ENCODE results near the gene FOXC1. TPM values are rescaled to one million over a fixed set of nuclear protein-coding genes. Genes with fewer than 3 reads are reported as not detected.

FOXC1 gene
- total RNA-seq, 1 donor from 2014 or later: 0.45 TPM

DNA sequence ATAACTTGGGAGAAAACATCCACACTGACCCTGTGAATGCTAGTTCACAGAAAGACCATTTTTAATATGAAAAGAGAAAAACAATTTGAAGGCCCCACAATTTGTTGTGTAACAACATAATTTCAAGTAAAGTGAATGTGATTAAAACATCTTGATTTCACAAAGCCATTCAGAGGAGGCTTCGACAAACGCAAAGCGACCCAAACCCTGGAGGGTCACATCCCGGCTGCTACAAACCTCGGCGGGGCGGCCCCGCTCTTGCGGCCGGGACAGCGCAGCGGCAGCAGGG is 14.0 kb downstream of the FOXC1 start:
- H2AFZ ChIP-seq (replicated peaks): no peak overlapping the region
- peaks cover 27% of the 10 kb centered on the region for H3F3A ChIP-seq (ENCODE audit: low read depth)
- no peaks in the 10 kb centered on the region for H3K36me3 ChIP-seq
- TF ChIP-seq, protein P1, sequence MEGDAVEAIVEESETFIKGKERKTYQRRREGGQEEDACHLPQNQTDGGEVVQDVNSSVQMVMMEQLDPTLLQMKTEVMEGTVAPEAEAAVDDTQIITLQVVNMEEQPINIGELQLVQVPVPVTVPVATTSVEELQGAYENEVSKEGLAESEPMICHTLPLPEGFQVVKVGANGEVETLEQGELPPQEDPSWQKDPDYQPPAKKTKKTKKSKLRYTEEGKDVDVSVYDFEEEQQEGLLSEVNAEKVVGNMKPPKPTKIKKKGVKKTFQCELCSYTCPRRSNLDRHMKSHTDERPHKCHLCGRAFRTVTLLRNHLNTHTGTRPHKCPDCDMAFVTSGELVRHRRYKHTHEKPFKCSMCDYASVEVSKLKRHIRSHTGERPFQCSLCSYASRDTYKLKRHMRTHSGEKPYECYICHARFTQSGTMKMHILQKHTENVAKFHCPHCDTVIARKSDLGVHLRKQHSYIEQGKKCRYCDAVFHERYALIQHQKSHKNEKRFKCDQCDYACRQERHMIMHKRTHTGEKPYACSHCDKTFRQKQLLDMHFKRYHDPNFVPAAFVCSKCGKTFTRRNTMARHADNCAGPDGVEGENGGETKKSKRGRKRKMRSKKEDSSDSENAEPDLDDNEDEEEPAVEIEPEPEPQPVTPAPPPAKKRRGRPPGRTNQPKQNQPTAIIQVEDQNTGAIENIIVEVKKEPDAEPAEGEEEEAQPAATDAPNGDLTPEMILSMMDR (IDR thresholded peaks at IDR 0.05): no peak
- TF ChIP-seq EZH2 (IDR thresholded peaks at IDR 0.05) (peak; percentile 89), EZH2phosphoT487 (IDR thresholded peaks at IDR 0.05) (peak; percentile 95)
- no peak overlapping the region for H3K27ac Mint-ChIP-seq
- peaks cover 100% of the 10 kb centered on the region for H3K27me3 ChIP-seq
- DNase-seq (ENCODE audit: low spot score): no peak
- peaks cover 91% of the 10 kb centered on the region for H4K20me1 ChIP-seq (ENCODE audit: low read depth)
- peaks cover 71% of the 10 kb centered on the region for H3K27me3 Mint-ChIP-seq (ENCODE audit: insufficient read depth, low read depth)
- H3K4me2 ChIP-seq: peak overlapping the region; percentile 75
- no peak overlapping the region for H3K9ac ChIP-seq
- peak overlapping the region; percentile 81 for H3K4me3 Mint-ChIP-seq
- no peak overlapping the region for H3K27ac ChIP-seq
- H3K79me2 ChIP-seq (ENCODE audit: low read depth): no peaks in the 10 kb centered on the region
- no peaks in the 10 kb centered on the region for H3K9me3 ChIP-seq (ENCODE audit: low read depth)
- no peaks in the 10 kb centered on the region for H3K9me3 Mint-ChIP-seq
- no peaks in the 10 kb centered on the region for H3K36me3 Mint-ChIP-seq
- peaks cover 27% of the 10 kb centered on the region for H3K4me1 ChIP-seq
- H3K4me1 Mint-ChIP-seq: peaks cover 20% of the 10 kb centered on the region
- peak overlapping the region; percentile 36 for H3K4me3 ChIP-seq

DNA sequence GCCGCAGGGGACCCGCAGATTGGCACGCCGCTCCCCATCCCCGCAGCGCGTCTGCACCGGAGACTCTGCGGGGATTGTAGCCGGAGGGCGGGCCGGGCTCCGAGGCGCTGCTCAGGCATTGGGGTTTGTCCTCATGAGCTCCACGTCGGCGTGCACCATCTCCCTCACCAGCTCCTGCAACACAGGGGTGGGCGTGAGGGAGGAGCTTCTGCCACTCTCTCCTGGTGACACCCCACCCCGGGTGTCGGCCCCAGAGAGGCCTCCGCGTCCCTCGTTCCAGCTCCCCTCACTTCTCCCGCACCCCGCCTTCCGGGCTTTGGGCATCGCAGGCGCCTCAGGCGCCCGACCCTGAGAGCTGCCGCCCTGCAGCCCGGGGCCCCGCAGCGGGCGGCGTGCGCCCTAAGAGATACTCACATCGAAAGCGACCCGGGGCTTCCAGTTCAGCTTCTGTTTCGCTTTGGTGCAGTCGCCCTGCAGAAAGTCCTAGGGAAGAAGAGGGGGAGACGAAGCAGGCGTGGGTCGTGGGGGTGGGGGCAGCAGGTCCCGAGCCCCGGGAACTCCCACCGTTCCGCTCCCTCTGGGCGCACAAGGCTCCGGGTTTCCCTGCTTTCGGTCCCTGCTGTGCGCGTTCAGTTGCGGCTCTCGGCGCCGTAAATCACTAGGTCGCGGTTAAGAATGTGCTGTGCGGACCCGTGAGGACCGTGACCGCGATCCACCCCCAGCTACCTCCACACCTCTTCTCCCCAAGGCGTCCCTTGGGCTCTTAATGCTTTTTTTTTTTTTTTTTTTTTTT is 14.5 kb downstream of the FOXC1 start:
- Histone ChIP-seq H3K4me2 (peak overlapping the region; percentile 75), H3F3A (ENCODE audit: low read depth) (peaks cover 27% of the 10 kb centered on the region), H3K4me1 (peaks cover 32% of the 10 kb centered on the region), H3K79me2 (ENCODE audit: low read depth) (no peaks in the 10 kb centered on the region), H3K9ac (no peak overlapping the region), H3K9me3 (ENCODE audit: low read depth) (no peaks in the 10 kb centered on the region), H4K20me1 (ENCODE audit: low read depth) (peaks cover 86% of the 10 kb centered on the region), H3K36me3 (no peaks in the 10 kb centered on the region), H2AFZ (replicated peaks) (no peak overlapping the region), H3K4me3 (peak overlapping the region; percentile 36), H3K27ac (no peak overlapping the region), H3K27me3 (peaks cover 100% of the 10 kb centered on the region)
- peaks cover 20% of the 10 kb centered on the region for H3K4me1 Mint-ChIP-seq
- peak overlapping the region; percentile 67 for H3K4me3 Mint-ChIP-seq
- peak; percentile 71 for DNase-seq (ENCODE audit: low spot score)
- no peaks in the 10 kb centered on the region for H3K9me3 Mint-ChIP-seq
- peaks cover 71% of the 10 kb centered on the region for H3K27me3 Mint-ChIP-seq (ENCODE audit: insufficient read depth, low read depth)
- no peak overlapping the region for H3K27ac Mint-ChIP-seq
- TF ChIP-seq EZH2 (IDR thresholded peaks at IDR 0.05) (peak; percentile 30), EZH2phosphoT487 (IDR thresholded peaks at IDR 0.05) (peak; percentile 72)
- TF ChIP-seq, protein P1 (IDR thresholded peaks at IDR 0.05): no peak
- no peaks in the 10 kb centered on the region for H3K36me3 Mint-ChIP-seq

DNA sequence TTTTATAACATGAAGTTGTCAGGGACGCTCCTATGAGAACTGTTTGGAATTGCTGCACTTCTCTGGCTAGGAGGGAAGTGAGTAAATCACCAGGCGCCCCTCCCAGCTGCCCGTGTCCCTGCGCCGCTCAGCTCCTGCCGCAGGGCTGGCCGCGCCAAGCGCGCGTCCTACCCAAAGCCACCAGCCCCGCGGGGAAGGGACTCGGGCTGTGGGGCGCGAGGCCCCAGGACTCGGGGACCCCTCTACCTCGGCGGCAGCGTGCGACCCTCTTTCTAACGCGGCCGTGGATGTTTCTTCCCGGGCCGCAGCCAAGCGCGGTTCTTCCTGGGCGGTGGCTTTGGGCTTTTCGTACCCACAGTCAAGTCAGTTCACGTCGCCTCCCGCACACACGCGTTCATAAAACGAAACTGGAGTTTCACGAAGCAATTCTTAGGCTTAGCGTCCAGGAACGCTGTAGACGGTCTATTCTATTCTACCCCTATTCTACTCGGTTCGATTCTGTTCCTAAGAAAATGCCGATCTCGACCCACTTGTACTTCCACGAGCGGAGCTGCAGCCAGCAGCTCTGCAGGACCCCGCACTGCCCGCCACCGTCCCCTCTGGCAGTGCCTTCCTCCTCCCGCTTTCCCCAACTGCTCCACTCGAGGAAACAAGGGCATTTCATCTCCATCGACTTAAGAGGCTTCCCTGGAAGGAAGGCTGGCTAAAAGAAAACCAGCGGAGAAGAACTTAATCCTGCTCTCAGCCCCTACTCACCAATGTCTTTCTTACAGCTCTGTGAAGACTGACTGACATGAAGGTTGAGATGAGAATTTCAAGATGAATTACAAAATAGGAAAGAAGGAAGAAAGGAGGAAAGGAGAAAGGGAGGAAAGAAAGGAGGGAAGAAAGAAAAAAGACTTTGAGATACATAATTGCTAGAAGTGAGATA is 15.4 kb downstream of the FOXC1 start:
- no peak overlapping the region for H3K9ac ChIP-seq
- H3K4me3 ChIP-seq: peak overlapping the region; percentile 36
- Mint-ChIP-seq H3K36me3 (no peaks in the 10 kb centered on the region), H3K27me3 (ENCODE audit: insufficient read depth, low read depth) (peaks cover 66% of the 10 kb centered on the region), H3K4me3 (peak overlapping the region; percentile 84), H3K4me1 (peaks cover 20% of the 10 kb centered on the region), H3K27ac (no peak overlapping the region), H3K9me3 (no peaks in the 10 kb centered on the region)
- TF ChIP-seq, protein P1 (IDR thresholded peaks at IDR 0.05): no peak
- TF ChIP-seq EZH2 (IDR thresholded peaks at IDR 0.05) (peak; percentile 87), EZH2phosphoT487 (IDR thresholded peaks at IDR 0.05) (peak; percentile 73)
- no peak overlapping the region for H2AFZ ChIP-seq (replicated peaks)
- H3K4me1 ChIP-seq: peaks cover 32% of the 10 kb centered on the region
- H3K4me2 ChIP-seq: peak overlapping the region; percentile 75
- H3K79me2 ChIP-seq (ENCODE audit: low read depth): no peaks in the 10 kb centered on the region
- peak; percentile 74 for DNase-seq (ENCODE audit: low spot score)
- H4K20me1 ChIP-seq (ENCODE audit: low read depth): peaks cover 80% of the 10 kb centered on the region
- H3K27me3 ChIP-seq: peaks cover 100% of the 10 kb centered on the region
- no peaks in the 10 kb centered on the region for H3K9me3 ChIP-seq (ENCODE audit: low read depth)
- H3K27ac ChIP-seq: no peak overlapping the region
- peaks cover 22% of the 10 kb centered on the region for H3F3A ChIP-seq (ENCODE audit: low read depth)
- no peaks in the 10 kb centered on the region for H3K36me3 ChIP-seq

Data from neural progenitor cell (in vitro differentiated cells).